Chondrocyte (in vitro differentiated cells): ENCODE results near the gene SLIT1. TPM values are rescaled to one million over a fixed set of nuclear protein-coding genes. Genes with fewer than 3 reads are reported as not detected.
"Not testable (repeated sequence)": the region's sequence is repeated elsewhere in the genome, so short reads cannot be mapped to it uniquely, and the experiment has no call there.

Experiments used
- DNase-seq: peaks from one replicate; pipeline ENCODE4 v3.0.0; 2021; ENCODE audit warnings: mixed read lengths, low spot score
- H3K27ac Mint-ChIP-seq: one replicate; pipeline ENCODE4 v1.8.0; 2021; ENCODE audit warnings: mild to moderate bottlenecking, moderate library complexity, mixed read lengths; ENCODE audit not compliant: unreplicated experiment
- H3K27me3 Mint-ChIP-seq: 2 replicates; pipeline ENCODE4 v1.8.0; 2021; ENCODE audit warnings: low read depth, mixed read lengths
- H3K36me3 Mint-ChIP-seq: 2 replicates; pipeline ENCODE4 v1.8.0; 2021; ENCODE audit warnings: low read depth, mixed read lengths
- H3K4me1 Mint-ChIP-seq: 2 replicates; pipeline ENCODE4 v1.8.0; 2021; ENCODE audit warnings: low read depth, mild to moderate bottlenecking, mixed read lengths
- H3K4me3 Mint-ChIP-seq: one replicate; pipeline ENCODE4 v1.8.0; 2021; ENCODE audit warnings: mild to moderate bottlenecking, moderate library complexity, mixed read lengths; ENCODE audit not compliant: unreplicated experiment
- H3K9me3 Mint-ChIP-seq: 2 replicates; pipeline ENCODE4 v1.8.0; 2021; ENCODE audit warnings: low read depth, mixed read lengths
- CTCF ChIP-seq: fragments of 200-600 bp; sonication (generic); IDR thresholded peaks from 2 replicates; pipeline ENCODE4 v1.5.0; 2021; ENCODE audit warnings: antibody characterized with exemption, mild to moderate bottlenecking, moderate library complexity
- total RNA-seq: library from RNA; stranded (reverse); gene quantifications from 3 replicates; pipeline ENCODE4 v1.2.1, GENCODE V29; 2021

The SLIT1 gene
- total RNA-seq, 1 donor from 2014 or later = not detected

DNA sequence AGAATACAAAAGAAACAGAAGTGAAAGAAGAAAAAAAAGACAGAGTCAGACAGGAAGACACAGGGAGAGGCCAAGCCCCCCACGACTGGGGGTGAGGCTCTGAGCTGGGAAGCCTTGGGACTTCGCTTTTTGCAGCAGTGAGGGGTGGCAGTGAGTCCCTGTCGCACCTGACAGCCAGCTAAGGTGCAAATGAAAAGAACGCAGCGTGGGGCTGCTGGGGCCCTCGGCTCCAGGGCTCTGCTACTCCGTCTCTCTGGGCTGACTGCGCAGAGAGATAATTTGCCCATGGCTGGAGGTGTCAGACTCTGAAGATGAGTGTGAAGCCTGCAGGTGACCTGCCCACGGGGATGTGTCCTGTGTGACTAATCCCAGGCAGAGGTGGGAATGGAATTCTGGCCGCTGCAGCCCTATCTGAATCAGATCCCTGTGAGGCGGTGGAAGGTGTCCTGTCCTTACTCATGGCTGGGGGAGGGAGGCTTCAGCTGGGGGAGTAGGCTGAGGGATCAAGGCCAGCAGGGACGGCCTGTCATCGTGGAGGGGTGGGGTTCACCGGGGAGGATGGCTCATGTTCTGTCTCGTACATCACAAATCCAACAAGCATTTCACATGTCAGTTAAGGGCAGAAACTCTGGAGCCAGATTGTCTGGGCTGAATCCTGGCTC is 96.4 kb downstream of the SLIT1 start:
- no peaks in the 10 kb centered on the region for H3K36me3 Mint-ChIP-seq
- H3K27me3 Mint-ChIP-seq = peaks cover 52% of the 10 kb centered on the region
- DNase-seq = no peak
- H3K9me3 Mint-ChIP-seq = no peaks in the 10 kb centered on the region
- TF ChIP-seq CTCF = no peak
- H3K27ac Mint-ChIP-seq = no peak overlapping the region
- no peaks in the 10 kb centered on the region for H3K4me1 Mint-ChIP-seq
- H3K4me3 Mint-ChIP-seq = no peak overlapping the region

DNA sequence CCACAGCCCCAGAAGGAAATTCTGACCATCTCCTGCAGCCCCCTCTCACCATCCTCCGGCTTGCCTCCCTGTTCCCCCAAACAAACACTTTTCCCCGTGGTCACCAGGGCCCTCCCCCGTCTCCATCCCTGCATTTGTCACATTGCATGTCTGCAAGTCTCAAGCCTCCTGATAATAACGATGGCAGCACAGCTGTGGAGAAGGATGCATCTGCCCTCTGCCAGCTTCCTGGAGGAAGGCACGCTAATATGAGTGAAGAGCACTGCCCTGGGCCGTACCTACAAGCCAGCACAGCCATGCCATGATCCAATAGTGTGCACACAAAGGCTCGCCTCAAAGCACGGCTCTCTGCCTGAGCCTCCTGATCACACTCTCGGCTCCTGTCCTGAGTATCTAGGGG is 98.5 kb downstream of the SLIT1 start:
- Mint-ChIP-seq H3K36me3 (no peaks in the 10 kb centered on the region), H3K4me1 (no peaks in the 10 kb centered on the region), H3K4me3 (no peak overlapping the region), H3K27me3 (peaks cover 57% of the 10 kb centered on the region), H3K27ac (no peak overlapping the region), H3K9me3 (no peaks in the 10 kb centered on the region)
- TF ChIP-seq CTCF = no peak
- DNase-seq = no peak

GRCh38 chr10:97086530-97086929 is 99.2 kb downstream of the SLIT1 start:
- Mint-ChIP-seq H3K27me3 (peaks cover 56% of the 10 kb centered on the region), H3K4me3 (no peak overlapping the region), H3K36me3 (no peaks in the 10 kb centered on the region), H3K27ac (no peak overlapping the region), H3K9me3 (no peaks in the 10 kb centered on the region), H3K4me1 (no peaks in the 10 kb centered on the region)
- DNase-seq = no peak
- TF ChIP-seq CTCF = no peak

DNA sequence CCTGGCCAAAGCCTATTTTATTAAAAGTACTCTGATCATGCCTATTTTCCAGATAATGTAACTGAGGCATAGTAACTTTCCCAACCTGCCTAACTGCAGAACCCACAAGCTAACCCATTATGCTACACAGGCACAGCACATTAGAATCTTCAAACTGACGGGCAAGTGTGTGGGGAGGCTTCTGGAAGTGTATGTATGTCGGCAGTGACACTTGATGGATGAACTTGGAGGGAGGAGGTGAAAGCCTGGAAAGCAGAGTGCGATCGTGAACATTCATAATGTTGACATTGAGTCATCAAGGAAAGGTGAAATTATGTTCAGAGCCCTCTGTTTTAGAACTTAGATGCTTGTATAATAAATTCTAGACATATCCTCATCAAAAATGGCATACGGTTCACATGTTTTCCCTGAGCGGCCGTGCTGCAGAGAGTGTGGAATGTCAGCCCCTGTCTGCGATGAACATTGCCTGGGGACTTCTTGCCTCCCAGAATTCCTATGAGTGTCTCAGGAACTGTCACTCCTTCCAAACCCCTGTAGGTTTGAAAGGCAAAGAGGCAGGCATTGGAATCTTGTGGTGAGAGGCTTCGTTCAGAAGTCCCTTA is 102.4 kb downstream of the SLIT1 start:
- no peaks in the 10 kb centered on the region for H3K9me3 Mint-ChIP-seq
- DNase-seq = no peak

DNA sequence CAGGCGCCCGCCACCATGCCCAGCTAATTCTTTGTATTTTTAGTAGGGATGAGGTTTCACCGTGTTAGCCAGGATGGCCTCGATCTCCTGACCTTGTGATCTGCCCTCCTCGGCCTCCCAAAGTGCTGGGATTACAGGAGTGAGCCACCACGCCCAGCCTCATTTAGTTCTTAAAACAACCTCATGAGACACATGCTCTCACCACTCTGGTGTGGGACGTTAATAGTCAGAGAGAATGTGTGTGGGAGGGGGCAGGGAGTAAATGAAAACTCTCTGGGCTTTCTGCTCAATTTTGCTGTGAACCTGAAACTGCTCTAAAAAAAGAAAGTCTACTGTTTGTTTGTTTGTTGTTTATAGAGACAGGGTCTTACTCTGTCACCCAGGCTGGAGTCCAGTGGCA is 103.2 kb downstream of the SLIT1 start:
- H3K36me3 Mint-ChIP-seq, H3K27ac Mint-ChIP-seq: not testable (repeated sequence)

More for the DNA sequence above, 102.4 kb downstream of the SLIT1 start:
- Mint-ChIP-seq H3K4me1 (no peaks in the 10 kb centered on the region), H3K36me3 (no peaks in the 10 kb centered on the region), H3K27me3 (peaks cover 57% of the 10 kb centered on the region), H3K4me3 (no peak overlapping the region), H3K27ac (no peak overlapping the region)
- no peak for TF ChIP-seq CTCF

More for the DNA sequence above, 103.2 kb downstream of the SLIT1 start:
- DNase-seq, H3K9me3 Mint-ChIP-seq, H3K4me3 Mint-ChIP-seq, H3K4me1 Mint-ChIP-seq: not testable (repeated sequence)
- peaks cover 53% of the 10 kb centered on the region for H3K27me3 Mint-ChIP-seq
